GM12878 (cell line): ENCODE measurements around the gene TRIP4. TPM values are rescaled to one million over a fixed set of nuclear protein-coding genes. Genes with fewer than 3 reads are reported as not detected.

Experiments
- ATAC-seq: fragments of 200-7000 bp; cut with Tn5 transposase; 3 replicates; pipeline ENCODE4 v1.9.1; 2020; ENCODE audit warnings: mild to moderate bottlenecking, moderate library complexity
- BruUV-seq: library from RNA; stranded (reverse); fragments of 400-500 nt; replicated peaks from 2 replicates; lab custom pipeline; 2021; lab: Mats Ljungman, UMichigan
- CTCF ChIA-PET: fragments of 300-600 bp; sonication (Branson Sonifier 250); formaldehyde crosslinking; extraction: SDS; loops from one replicate; lab custom pipeline; 2021; ENCODE audit warnings: inconsistent platforms; lab: Yijun Ruan, JAX
- POLR2A ChIA-PET: fragments of 350-600 bp; formaldehyde crosslinking; extraction: SDS; loops from one replicate; lab custom pipeline; 2021; ENCODE audit warnings: inconsistent platforms; lab: Charles Lee
- RAD21 ChIA-PET: fragments of 300-600 bp; sonication (Branson Sonifier 250); formaldehyde crosslinking; loops from one replicate; lab custom pipeline; 2023; ENCODE audit warnings: antibody characterized with exemption; ENCODE audit not compliant: unreplicated experiment; lab: Charles Lee
- SMC1A ChIA-PET: fragments of 300-600 bp; sonication (Branson Sonifier 250); formaldehyde crosslinking; loops from one replicate; lab custom pipeline; 2023; ENCODE audit not compliant: unreplicated experiment, uncharacterized antibody; lab: Charles Lee
- DNase-seq: peaks from one replicate; pipeline ENCODE4 v3.0.0-alpha.2; 2011; ENCODE audit warnings: low read depth, low spot score
- FAIRE-seq: peaks from 3 replicates; lab custom pipeline; 2011; peaks lifted over from hg19 to GRCh38; lab: Jason Lieb, UNC
- H2AFZ ChIP-seq: 2 replicates; pipeline ENCODE4 v1.6.0; 2011; ENCODE audit warnings: low read depth, low read length, control low read depth; ENCODE audit not compliant: control insufficient read depth
- H3K27ac ChIP-seq: 2 replicates; pipeline ENCODE4 v1.5.1; 2011; ENCODE audit warnings: control low read depth; ENCODE audit not compliant: control insufficient read depth, insufficient read depth
- H3K27me3 ChIP-seq, 2 experiments: replicated peaks in 1 of 2; 2 replicates each; pipeline versions ENCODE4 v1.6.0 to v1.6.1; 2011; ENCODE audit warnings: low read length in 1 of 2; ENCODE audit not compliant: control insufficient read depth in 2 of 2, insufficient read depth in 2 of 2
- H3K36me3 ChIP-seq, 2 experiments: 2 replicates each; pipeline ENCODE4 v1.5.1; 2011; ENCODE audit warnings: low read length in 1 of 2; ENCODE audit not compliant: control insufficient read depth in 2 of 2, insufficient read depth in 2 of 2
- H3K4me1 ChIP-seq: 2 replicates; pipeline ENCODE4 v1.6.1; 2011; ENCODE audit warnings: mild to moderate bottlenecking, low read length, moderate library complexity, mixed read lengths; ENCODE audit not compliant: control insufficient read depth, insufficient read depth
- H3K4me2 ChIP-seq: 2 replicates; pipeline ENCODE4 v1.6.0; 2011; ENCODE audit warnings: control low read depth; ENCODE audit not compliant: control insufficient read depth, insufficient read depth
- H3K4me3 ChIP-seq: fragments of 200-600 bp; sonication (generic); 2 replicates; pipeline ENCODE4 v1.5.1; 2016
- H3K79me2 ChIP-seq: 2 replicates; pipeline ENCODE4 v1.6.0; 2011; ENCODE audit warnings: low read length; ENCODE audit not compliant: control insufficient read depth, insufficient read depth
- H3K9ac ChIP-seq: 2 replicates; pipeline ENCODE4 v1.8.0; 2011; ENCODE audit warnings: low read length, control low read depth, mixed read lengths; ENCODE audit not compliant: control insufficient read depth, insufficient read depth
- H3K9me3 ChIP-seq: replicated peaks from 3 replicates; pipeline ENCODE4 v1.5.1; 2011; ENCODE audit warnings: mild to moderate bottlenecking, low read length; ENCODE audit not compliant: control insufficient read depth, insufficient read depth
- H4K20me1 ChIP-seq: 2 replicates; pipeline ENCODE4 v1.6.0; 2011; ENCODE audit not compliant: control insufficient read depth, insufficient read depth
- CHD4 ChIP-seq: fragments of 200-600 bp; sonication (generic); IDR thresholded peaks from 2 replicates; pipeline ENCODE4 v1.6.1; 2016; ENCODE audit warnings: mild to moderate bottlenecking
- POU2F2 ChIP-seq: IDR thresholded peaks from 3 replicates; pipeline ENCODE4 v1.6.1; 2011; ENCODE audit warnings: low read depth, mild to moderate bottlenecking, low read length, borderline replicate concordance
- TARDBP ChIP-seq: IDR thresholded peaks from 2 replicates; pipeline ENCODE4 v1.6.1; 2016; ENCODE audit warnings: borderline replicate concordance
- WGBS: methylation state at CpG from one replicate; pipeline ENCODE4 v1.1.6; 2016; ENCODE audit warnings: low lambda C conversion rate; ENCODE audit not compliant: insufficient replicate concordance, insufficient coverage; ENCODE audit errors: missing lambda C conversion rate; 5-methylcytosine and 5-hydroxymethylcytosine counted together
- in situ Hi-C: fragments of 300-500 bp; cut with MboI; formaldehyde crosslinking; loops from 9 replicates; pipeline ENCODE4 v1.14.3; 2018; ENCODE audit warnings: mixed read lengths
- intact Hi-C: fragments of 100-400 bp; cut with micrococcal nuclease; formaldehyde crosslinking; loops from one replicate; pipeline ENCODE4 v1.14.2; 2022; ENCODE audit not compliant: unreplicated experiment
- polyA plus RNA-seq, 11 experiments: library from polyadenylated mRNA; depleted of rRNA in 4 of 11; unstranded in 6 of 11; stranded (reverse) in 5 of 11; fragments of >200 nt; fragmentation: Nextera tagmentation in 4 of 11; fragmentation: Illumina TruSeq in 1 of 11; extraction: Ambion mirVana in 4 of 11; extraction: Trizol in 1 of 11; gene quantifications; 1 replicate in 1 of 11; 2 replicates in 10 of 11; pipeline versions ENCODE4 v1.2.1 to v1.2.3, GENCODE V29; 2011 to 2016; ENCODE audit warnings: inconsistent platforms in 2 of 11, missing spikeins in 2 of 11, low read depth in 1 of 11
- total RNA-seq, 4 experiments: library from RNA; depleted of rRNA in 3 of 4; stranded (reverse); fragments of >200 nt in 3 of 4; fragmentation: Illumina TruSeq in 1 of 4; extraction: Trizol in 1 of 4; gene quantifications; 2 replicates each; pipeline versions ENCODE4 v1.2.1 to v1.2.3, GENCODE V29; 2013 to 2021
- TF ChIP-seq, protein P1 (sequence below): IDR thresholded peaks from 2 replicates; pipeline ENCODE4 v1.6.1; 2012; ENCODE audit warnings: low read depth, low read length, improper control_type of control experiment

Gene TRIP4
- total and polyA plus RNA-seq, 10 of the 15 experiments (the other 5 are each of a cell fraction or from before 2014, with no cell fraction given): 6.4 to 24.5 (median 20.0) TPM

DNA sequence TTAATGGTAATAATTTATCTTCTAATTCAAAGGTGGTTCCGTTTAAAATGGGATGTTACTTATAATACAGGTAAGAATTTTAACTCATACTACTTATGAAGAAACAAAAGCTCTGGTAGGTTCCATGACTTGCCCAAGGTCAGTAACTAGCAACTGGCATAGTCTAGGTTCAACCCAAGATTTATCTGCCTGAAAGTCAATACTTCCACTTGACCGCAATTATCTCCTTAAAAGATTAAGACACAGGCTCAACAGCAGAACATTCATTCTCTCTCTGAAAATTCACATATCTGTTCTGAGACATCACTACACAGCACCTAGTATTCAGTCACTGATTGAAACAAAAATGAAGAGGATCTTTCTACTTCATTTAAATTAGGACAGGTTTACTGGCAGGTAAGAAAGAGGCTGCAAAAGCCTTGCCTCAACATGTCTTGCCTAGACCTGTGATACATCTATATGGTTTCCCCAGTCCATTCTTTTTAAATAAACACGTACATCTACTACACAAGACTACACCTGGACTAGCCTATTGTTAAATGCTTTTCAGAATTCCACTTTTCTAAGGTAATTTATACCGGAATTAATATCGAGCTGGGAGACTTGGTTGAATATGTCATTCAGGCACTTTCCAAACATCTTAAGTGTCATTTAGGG, 32.8 kb upstream of the TRIP4 start:
- H3K4me3 ChIP-seq: peak overlapping the region; percentile 77
- H3K9ac ChIP-seq: peak overlapping the region; percentile 70
- H2AFZ ChIP-seq: peak overlapping the region; percentile 40; the same call in 1 of the 2 replicates
- FAIRE-seq (no peak), DNase-seq (no peak), ATAC-seq (no peak)
- in situ Hi-C loops: no loop called here
- ChIA-PET RAD21 (interaction anchor here (1.3 kb wide), 1 partner anchor 105 kb away, joined by 3 read pairs; no protein-coding TSS in a partner anchor), SMC1A (interaction anchor here (1.0 kb wide), 4 partner anchors 18 to 192 kb away, joined by 3 to 4 read pairs (median 3); partner anchors contain the start of gene PPIB), CTCF (interaction anchor here (1.0 to 1.3 kb wide), 4 partner anchors 10 to 373 kb away, joined by 4 to 6 read pairs (median 4); no protein-coding TSS in a partner anchor), POLR2A (interaction anchor here (0.6 to 1.8 kb wide), 2 partner anchors 157 to 191 kb away, joined by 5 read pairs; partner anchors contain the start of gene PPIB)
- peaks cover 3% of the 10 kb centered on the region; the same call in 1 of the 2 replicates for H3K4me1 ChIP-seq
- H3K27me3 ChIP-seq: no peaks in the 10 kb centered on the region
- H3K27ac ChIP-seq: peak overlapping the region; percentile 64
- BruUV-seq: no TSS peak
- no peak for TF ChIP-seq POU2F2
- no peak for TF ChIP-seq CHD4
- TF ChIP-seq, protein P1, sequence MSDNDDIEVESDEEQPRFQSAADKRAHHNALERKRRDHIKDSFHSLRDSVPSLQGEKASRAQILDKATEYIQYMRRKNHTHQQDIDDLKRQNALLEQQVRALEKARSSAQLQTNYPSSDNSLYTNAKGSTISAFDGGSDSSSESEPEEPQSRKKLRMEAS: no peak
- TF ChIP-seq TARDBP: no peak
- peaks cover 35% of the 10 kb centered on the region for H3K79me2 ChIP-seq
- H3K36me3 ChIP-seq: no peaks in the 10 kb centered on the region; a peak in 1 of 4 replicates
- no peaks in the 10 kb centered on the region for H4K20me1 ChIP-seq
- H3K9me3 ChIP-seq: no peaks in the 10 kb centered on the region
- 41% methylated on average over 5 of the region's 5 CpGs for WGBS
- intact Hi-C loops: loop anchor here (5.0 kb wide), 1 partner anchor 193 kb away; the partner anchor contains the start of gene PPIB
- H3K4me2 ChIP-seq: peak overlapping the region; percentile 71
